Astrocyte (in vitro differentiated cells and primary cell): ENCODE measurements around the gene EHD4.

Experiments
- CTCF ChIP-seq: IDR thresholded peaks from 2 replicates; pipeline ENCODE4 v1.5.1; 2011; ENCODE audit warnings: low read depth, mild to moderate bottlenecking, inconsistent platforms, low read length, moderate library complexity; ENCODE audit not compliant: insufficient read depth
- EZH2 ChIP-seq: IDR thresholded peaks from 2 replicates; pipeline ENCODE4 v1.6.1; 2012; ENCODE audit warnings: mild to moderate bottlenecking, low read length, inconsistent platforms; ENCODE audit not compliant: insufficient read depth

DNA sequence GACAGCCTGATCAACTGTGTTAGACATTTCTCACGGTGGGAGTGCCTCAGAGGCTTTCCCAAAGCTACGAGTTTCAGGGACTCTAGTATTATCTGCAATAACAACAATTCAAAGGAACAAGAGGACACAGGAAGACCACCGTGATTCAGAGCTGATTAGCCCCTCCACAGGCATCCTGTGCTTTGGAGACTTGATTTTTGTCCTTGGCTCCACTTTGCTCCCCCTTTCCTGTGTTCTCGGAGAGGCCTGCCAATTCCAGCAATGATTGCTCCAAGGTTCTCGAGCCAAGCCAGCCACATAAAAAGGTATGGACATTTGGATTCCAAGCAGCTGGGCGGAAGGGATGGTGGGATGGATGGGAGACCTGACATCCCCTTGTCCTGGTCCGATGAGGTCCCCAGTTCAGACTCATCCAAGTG is 14.3 kb downstream of the EHD4 start:
- TF ChIP-seq CTCF, result no peak
- TF ChIP-seq EZH2, result no peak
